Measurements from ENCODE around the gene SLC25A19. TPM values are rescaled to one million over a fixed set of nuclear protein-coding genes. Genes with fewer than 3 reads are reported as not detected.

SLC25A19 gene
- 8.3 and 12.0 TPM in 2 replicates for polyA plus RNA-seq (2011; rRNA removed)
- polyA minus RNA-seq (2011; rRNA and poly(A)+ RNA removed), result 5.6 and 7.1 TPM in 2 replicates

- Histone ChIP-seq H3K4me3 (ENCODE audit: low read depth, low read length) (peak within 1 kb of the TSS; percentile 95), H3K27me3 (ENCODE audit: control insufficient read depth, insufficient read depth, low read length) (no peaks in the 10 kb centered on the region), H3K36me3 (ENCODE audit: control insufficient read depth, insufficient read depth, low read length) (peaks cover 2% of the 10 kb centered on the region; the same call in 1 of the 2 replicates)
- ChIA-PET POLR2A (interaction anchor here (0.5 to 1.4 kb wide), 4 partner anchors 18 to 227 kb away, joined by 4 to 9 read pairs (median 7); partner anchors contain the start of genes GRB2 and MIF4GD), CTCF (interaction anchor here (0.8 to 1.7 kb wide), 12 partner anchors 11 to 223 kb away, joined by 3 to 11 read pairs (median 4); partner anchors contain the start of genes GGA3, MIF4GD and MRPS7)
- TF ChIP-seq CTCF (IDR thresholded peaks at IDR 0.05; ENCODE audit: insufficient read depth, low read depth, low read length), result peak; percentile 22
- DNase-seq (ENCODE audit: low read depth), result peak; percentile 98
These were observed at the start of gene SLC25A19 for GRCh38 chr17:75289115-75289831. TSS of gene SLC25A19 (minus strand) at chr17:75289433. CDS start at chr17:75286764, 2,669 bp downstream.

- TF ChIP-seq CTCF (IDR thresholded peaks at IDR 0.05; ENCODE audit: insufficient read depth, low read depth, low read length), result no peak
- no peak overlapping the region for H3K4me3 ChIP-seq (ENCODE audit: low read depth, low read length)
- no peaks in the 10 kb centered on the region for H3K27me3 ChIP-seq (ENCODE audit: control insufficient read depth, insufficient read depth, low read length)
- H3K36me3 ChIP-seq (ENCODE audit: control insufficient read depth, insufficient read depth, low read length), result no peaks in the 10 kb centered on the region; the same call in 1 of the 2 replicates
- ChIA-PET POLR2A (interaction anchor here (0.5 to 0.7 kb wide), 2 partner anchors 14 to 26 kb away, joined by 3 to 5 read pairs; no protein-coding TSS in a partner anchor), CTCF (interaction anchor here (1.3 to 2.9 kb wide), 2 partner anchors 15 to 67 kb away, joined by 6 read pairs; partner anchors contain the start of gene MIF4GD)
- no peak for DNase-seq (ENCODE audit: low read depth)
These were observed 49.1 kb upstream of the SLC25A19 start for GRCh38 chr17:75338335-75338734.

DNA sequence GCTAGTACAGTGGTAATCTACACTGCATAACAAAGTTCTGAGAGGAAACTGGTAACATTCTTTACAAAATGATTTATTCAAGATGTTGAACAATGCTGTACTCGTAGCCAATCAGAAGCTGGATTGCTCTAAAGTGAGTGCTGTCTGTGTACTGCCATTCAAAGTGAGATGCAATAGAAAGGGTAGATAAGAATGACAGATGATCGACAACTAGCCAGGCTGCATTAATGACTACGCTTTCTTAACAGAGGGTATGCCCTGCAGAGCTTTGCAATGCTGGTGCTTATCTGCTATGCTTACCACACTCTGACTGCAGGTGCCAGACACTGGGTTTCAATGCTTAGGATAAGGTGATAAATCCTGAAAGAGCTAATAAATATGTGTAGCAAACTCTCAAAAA lies 46.1 kb upstream of the SLC25A19 start:
- ChIA-PET POLR2A (no interaction called here), CTCF (interaction anchor here (0.6 to 1.8 kb wide), 4 partner anchors 9 to 13 kb away, joined by 3 to 6 read pairs (median 4); no protein-coding TSS in a partner anchor)
- Histone ChIP-seq H3K36me3 (ENCODE audit: control insufficient read depth, insufficient read depth, low read length) (peaks cover 2% of the 10 kb centered on the region), H3K4me3 (ENCODE audit: low read depth, low read length) (no peak overlapping the region), H3K27me3 (ENCODE audit: control insufficient read depth, insufficient read depth, low read length) (no peaks in the 10 kb centered on the region)
- DNase-seq (ENCODE audit: low read depth), result no peak
- TF ChIP-seq CTCF (IDR thresholded peaks at IDR 0.05; ENCODE audit: insufficient read depth, low read depth, low read length), result no peak

DNA sequence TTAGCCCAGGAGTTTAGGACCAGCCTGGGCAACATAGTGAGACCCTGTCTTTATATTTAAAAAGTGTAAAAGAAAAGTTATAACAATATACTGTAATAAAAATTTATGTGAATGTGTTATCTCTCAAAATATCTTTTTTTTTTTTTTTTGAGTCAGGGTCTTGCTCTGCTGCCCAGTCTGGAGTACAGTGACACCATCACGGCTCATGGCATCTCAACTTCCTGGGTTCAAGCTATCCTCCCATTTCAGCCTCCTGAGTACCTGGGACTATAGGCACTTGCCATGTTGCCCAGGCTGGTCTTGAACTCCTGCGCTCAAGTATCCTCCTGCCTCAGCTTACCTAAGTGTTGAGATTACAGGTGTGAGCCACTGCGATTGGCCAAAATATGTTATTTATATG lies 45.5 kb upstream of the SLC25A19 start:
- no peak for DNase-seq (ENCODE audit: low read depth)
- H3K4me3 ChIP-seq (ENCODE audit: low read depth, low read length), result no peak overlapping the region
- POLR2A ChIA-PET, result no interaction called here
- no peaks in the 10 kb centered on the region for H3K27me3 ChIP-seq (ENCODE audit: control insufficient read depth, insufficient read depth, low read length)
- TF ChIP-seq CTCF (IDR thresholded peaks at IDR 0.05; ENCODE audit: insufficient read depth, low read depth, low read length), result no peak
- CTCF ChIA-PET, result interaction anchor here (1.2 to 1.8 kb wide), 2 partner anchors 9 to 12 kb away, joined by 3 to 6 read pairs; no protein-coding TSS in a partner anchor
- peaks cover 2% of the 10 kb centered on the region for H3K36me3 ChIP-seq (ENCODE audit: control insufficient read depth, insufficient read depth, low read length)

DNA sequence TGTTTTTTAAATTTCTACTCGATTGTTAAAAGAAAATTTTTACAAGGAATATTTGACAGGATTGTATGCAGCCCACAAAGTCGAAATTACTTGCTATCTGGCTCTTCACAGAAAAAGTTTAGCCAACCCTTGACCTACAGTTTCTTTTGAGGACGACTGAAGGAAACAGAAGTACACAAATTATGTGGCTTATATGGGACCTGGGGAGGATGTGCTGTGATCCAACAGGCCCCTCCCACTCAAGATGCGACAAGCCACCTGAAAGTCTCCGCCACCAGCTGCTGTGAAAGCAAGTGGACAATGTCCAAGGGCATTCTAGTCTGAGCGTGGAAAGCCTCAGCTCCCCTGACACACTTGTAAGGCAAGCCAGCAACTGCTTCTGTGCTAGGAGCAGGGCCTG lies 42.4 kb upstream of the SLC25A19 start:
- TF ChIP-seq CTCF (IDR thresholded peaks at IDR 0.05; ENCODE audit: insufficient read depth, low read depth, low read length), result no peak
- Histone ChIP-seq H3K36me3 (ENCODE audit: control insufficient read depth, insufficient read depth, low read length) (peaks cover 2% of the 10 kb centered on the region), H3K27me3 (ENCODE audit: control insufficient read depth, insufficient read depth, low read length) (no peaks in the 10 kb centered on the region), H3K4me3 (ENCODE audit: low read depth, low read length) (no peak overlapping the region)
- DNase-seq (ENCODE audit: low read depth), result no peak
- ChIA-PET POLR2A (interaction anchor here (0.5 kb wide), 1 partner anchor 91 kb away, joined by 4 read pairs; no protein-coding TSS in a partner anchor), CTCF (interaction anchor here (0.6 to 1.7 kb wide), 3 partner anchors 9 to 19 kb away, joined by 3 to 5 read pairs (median 4); no protein-coding TSS in a partner anchor)
